HG02885 (cell line): ENCODE measurements around the gene POLR1G.
"Not testable (repeated sequence)": the region's sequence is repeated elsewhere in the genome, so short reads cannot be mapped to it uniquely, and the experiment has no call there.

Source experiments
- ATAC-seq: cut with Tn5 transposase; IDR thresholded peaks from one replicate; pipeline ENCODE4 v1.9.1; 2021; ENCODE audit warnings: mild to moderate bottlenecking; ENCODE audit not compliant: unreplicated experiment, poor library complexity

Gene POLR1G

DNA sequence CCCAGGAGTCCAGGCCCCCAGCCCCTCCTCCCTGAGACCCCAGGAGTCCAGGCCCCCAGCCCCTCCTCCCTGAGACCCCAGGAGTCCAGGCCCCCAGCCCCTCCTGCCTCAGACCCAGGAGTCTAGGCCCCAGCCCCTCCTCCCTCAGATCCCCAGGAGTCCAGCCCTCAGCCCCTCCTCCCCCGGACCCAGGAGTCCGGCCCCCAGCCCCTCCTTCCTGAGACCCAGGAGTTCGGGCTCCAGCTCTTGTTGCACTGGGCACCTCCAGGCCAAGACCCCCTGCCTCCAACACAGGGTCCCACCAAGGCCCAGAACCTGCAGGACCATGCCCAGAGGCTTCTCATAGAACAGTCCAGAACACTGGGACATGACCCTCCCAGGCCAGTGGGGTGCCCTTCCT, 13.5 kb downstream of the POLR1G start:
- no peak for ATAC-seq

DNA sequence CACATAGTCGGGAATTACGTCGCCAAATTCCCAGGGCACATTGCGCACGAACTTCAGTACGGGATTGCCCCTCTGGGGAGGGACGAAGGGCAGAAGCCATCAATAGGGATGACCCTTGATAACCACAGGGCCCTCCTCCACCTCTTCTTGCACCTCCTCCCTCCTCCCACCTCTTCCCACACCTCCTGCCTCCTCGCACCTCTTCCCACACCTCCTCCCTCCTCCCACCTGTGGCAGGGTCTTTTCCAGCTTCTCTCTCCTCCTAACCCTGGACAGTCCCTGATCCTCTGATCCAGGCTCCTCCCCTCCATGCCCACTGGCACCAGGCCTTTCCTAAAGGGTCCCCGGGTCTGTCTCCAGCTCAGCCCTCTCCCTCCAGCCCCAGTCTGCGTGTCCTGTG, 13.9 kb downstream of the POLR1G start:
- no peak for ATAC-seq

DNA sequence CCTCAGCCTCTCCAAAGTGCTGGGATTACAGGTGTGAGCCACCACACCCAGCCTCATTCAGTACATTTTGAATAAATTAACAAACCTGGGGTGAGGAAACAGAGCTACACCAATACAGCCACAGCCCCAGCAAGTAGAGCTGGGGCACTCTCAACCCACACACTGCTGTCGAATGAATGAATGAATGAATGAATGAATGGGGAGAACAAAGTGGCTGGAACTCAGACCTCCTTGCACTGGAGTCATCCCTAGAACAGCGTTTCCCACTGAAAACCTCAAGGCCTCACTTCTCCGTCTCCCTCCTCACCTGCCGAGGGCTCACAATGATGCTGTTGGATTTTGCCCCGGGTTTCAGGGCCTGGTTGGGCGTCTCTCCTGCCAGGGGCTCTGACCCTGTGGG, 14.4 kb downstream of the POLR1G start:
- ATAC-seq = no peak

DNA sequence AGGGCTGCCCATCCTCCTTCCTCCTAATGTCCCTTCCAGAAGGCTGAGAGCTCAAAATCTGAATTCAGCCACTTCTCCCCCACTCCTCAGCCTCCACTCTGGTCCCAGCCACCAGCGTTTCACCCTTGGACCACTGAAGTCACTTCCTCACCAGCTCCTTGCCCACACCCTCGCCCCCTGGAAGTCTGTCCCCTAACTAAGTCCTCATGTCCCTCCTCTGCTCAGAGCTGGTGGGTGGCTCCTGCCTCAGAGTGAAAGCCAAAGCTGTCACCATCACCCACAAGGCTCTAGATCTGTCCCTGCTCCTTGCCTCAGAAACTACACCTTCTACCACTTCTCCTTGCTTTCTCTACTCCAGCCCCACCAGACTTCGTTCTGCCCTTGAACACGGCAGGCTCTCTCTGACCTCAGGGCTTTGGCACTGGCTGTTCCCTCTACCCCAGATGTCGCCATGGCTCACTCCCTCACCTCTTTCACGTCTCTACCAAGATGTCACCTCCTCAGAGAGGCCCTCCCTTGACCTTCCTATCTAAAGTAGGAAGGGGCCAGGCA, 15.6 kb downstream of the POLR1G start:
- ATAC-seq = no peak

DNA sequence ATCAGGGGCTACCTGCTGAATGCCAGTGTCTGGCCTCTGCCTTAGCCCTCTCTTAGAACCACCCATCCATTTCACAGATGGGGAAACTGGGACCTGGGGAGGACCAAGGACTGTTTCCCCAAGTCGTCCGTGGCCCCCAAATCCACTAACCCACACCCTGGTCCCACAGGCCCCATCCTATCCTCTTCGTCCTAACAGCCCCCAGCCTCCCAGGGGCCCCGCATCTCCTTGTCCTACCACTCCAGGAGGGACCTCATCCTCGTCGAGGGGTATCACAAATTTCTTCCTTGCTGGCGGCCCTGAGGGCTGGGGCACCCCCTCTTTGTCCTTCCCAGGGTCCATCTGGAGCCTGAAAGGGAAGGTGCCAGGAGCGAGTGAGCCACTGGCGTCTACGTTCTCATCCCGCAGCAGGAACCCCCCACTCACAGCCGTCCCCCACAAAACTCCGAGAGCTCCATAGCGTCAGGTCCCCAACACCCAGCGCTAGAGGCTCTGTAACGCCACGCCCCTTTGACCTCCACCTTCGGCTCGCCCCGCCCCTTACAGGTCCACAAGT, 16.7 kb downstream of the POLR1G start:
- ATAC-seq = no peak

DNA sequence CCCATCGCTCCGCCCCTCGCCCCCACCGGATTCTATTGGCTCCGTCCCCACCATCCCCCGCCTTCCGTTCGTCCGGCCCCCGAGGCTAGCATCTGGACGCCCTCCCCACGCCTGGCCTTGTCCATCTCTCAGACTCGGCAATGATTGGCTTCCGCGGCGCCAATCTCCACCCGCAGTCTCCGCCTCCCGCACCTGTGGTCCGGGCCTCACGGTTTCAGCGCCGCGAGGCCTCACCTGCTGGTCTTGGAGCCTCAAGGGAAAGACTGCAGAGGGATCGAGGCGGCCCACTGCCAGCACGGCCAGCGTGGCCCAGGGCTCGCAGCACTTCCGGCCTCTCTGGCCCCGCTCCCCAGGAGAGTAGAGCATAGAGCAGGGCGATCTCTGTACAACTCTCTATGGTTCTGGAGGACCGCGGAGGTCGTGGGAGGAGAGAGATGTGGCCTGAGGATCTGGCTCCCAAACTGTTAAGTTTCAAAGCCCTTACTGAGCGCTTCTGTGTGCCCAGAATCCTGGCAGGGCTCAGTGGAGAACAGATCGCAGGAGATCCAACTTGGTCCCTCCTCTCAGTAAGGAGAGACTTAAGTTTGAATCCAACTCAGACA, 17.2 kb downstream of the POLR1G start, which contains the start of gene ERCC1:
TSS of gene ERCC1 (minus strand) at position 329 of the 602 bp plus-strand sequence. CDS start 543 bp downstream, outside the sequence.
- ATAC-seq = peak; percentile 72

DNA sequence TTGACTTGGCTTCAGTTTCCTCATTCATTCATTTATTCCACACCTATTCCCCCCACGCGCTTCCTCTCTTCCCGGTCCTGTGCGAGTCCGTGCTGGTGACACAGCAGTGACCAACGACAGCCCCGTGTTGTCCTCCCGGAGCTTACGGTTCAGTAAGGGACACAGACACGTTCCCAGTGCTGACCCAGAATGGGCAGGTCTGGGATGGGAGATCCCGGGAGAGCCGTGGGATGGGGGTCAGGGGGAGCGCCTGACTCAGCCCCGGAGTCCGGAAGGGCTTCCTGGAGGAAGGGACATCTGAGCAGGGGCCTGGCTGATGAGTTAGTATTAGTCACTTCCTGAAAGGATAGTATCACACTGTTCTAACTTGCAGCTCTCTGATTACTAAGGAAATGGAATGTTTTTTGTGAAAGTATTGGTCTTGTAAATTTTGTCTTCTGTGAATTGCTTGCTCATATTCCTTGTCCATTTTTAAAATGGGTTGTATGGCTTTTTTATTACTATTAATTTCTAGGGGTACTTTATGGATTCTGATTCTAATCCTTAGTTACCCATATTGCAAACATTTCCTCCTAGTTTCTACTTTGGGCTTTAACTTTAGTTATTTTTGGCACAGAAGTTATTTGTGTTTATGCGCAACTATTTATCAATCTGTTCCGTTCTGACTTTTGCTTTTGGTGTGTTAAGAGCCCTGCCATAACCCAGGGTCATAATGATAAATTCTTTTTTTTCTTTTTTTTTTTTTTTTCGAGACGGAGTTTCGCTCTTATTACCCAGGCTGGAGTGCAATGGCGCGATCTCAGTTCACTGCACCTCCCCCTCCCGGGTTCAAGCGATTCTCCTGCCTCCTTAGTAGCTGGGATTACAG, 18.0 kb downstream of the POLR1G start:
- peak; percentile 5 for ATAC-seq

DNA sequence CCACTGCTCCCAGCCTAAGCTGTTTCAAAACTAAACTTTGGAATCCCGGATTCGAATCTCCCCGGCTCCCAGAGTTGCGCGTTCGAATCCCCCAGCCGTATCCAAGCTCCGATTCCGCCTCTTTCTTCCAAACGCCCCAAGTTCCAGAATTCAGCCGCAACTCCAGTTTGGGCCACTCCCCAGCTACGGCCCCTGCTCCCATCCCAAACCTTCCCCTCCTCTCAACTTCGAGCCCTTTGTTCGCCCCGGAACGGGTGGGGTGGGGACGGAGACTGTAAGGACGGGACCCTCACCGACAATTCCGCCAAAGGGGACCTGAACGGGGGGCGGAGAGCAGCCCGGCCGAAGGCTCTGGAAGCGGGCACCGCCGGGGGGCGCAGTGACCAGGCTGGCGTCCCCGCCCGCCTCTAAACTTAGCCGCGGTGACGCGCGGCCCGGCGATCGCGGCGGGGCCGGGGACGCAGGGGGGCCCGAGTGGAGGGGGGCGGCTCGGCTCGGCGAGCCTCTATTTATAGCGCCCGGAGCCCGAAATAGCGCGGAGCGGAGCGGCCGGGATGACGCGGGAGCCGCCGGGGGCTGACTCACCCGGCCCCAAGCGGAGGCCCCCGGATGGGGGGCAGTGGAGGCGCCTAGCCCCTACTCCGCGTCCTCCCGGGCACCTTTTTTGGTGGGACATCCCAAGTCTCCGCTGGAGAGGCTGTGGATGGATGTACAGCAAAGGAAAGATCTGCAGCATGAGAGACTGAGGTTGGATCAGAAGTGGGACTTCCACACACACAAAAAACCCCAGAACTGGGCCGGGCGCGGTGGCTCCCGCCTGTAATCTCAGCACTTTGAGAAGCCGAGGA, 22.2 kb downstream of the POLR1G start:
- no peak for ATAC-seq

DNA sequence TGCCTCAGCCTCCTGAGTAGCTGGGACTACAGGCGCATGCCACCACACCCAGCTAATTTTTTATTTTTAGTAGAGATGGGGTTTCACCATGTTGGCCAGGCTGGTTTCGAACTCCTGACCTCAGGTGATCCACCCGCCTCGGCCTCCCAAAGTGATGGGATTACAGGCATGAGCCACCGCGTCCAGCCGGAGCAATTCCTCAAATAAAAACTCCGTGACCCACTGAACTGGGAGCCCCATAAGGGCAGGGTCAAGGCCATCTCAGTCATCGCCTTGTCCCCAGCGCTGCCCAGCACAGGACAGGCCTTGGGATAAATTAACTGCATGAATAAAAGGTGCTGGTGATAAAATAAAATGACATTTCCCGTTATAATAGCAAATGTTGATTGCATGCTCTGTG, 23.5 kb downstream of the POLR1G start:
- not testable (repeated sequence) for ATAC-seq

DNA sequence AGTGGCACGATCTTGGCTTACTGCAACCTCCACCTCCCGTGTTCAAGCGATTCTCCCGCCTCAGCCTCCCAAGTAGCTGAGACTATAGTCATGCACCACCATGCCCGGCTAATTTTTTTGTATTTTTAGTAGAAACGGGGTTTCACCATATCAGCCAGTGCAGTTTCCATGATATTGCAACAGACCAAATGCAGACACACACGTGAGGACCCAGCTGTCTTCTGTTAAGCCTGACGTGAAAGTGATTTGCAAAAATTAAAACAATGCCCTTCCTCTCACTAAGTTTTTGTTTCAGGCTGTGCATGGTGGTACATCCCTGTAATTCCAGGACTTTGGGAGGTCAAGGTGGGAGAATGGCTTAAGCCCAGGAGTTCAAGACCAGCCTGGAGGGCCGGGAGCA, 24.6 kb downstream of the POLR1G start:
- ATAC-seq = not testable (repeated sequence)

DNA sequence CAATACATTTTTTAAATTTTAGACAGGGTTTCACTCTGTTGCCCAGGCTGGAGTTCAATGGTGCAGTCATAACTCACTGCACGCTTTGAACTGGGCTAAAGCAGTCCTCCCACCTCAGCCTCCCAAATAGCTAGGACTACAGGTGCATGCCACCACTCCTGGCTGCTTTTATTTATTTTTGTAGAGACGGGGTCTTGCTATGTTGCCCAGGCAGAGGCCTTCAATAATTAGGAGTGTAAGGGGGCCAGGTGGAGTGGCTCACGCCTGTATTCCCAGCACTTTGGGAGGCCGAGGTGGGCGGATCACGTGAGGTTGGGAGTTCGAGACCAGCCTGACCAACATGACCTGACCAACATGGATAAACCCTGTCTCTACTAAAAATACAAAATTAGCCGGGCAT, 26.1 kb downstream of the POLR1G start:
- not testable (repeated sequence) for ATAC-seq

DNA sequence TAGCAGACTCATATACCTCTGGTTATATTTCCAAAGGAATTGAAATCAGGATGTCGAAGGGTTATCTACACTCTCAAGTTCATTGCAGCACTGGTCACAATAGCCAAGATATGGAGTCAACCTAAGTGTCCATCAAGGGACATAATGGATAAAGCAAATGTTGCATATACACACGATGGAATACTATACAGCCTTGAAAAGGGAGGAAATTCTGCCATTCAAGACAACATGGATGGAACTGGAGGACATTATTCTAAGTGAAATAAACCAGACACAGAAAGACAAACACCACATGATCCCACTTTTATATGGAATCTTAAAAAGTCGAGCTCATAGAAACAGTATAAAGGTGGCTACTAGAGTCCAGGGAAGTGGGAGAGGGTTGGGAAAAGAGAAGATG, 30.9 kb downstream of the POLR1G start:
- no peak for ATAC-seq

DNA sequence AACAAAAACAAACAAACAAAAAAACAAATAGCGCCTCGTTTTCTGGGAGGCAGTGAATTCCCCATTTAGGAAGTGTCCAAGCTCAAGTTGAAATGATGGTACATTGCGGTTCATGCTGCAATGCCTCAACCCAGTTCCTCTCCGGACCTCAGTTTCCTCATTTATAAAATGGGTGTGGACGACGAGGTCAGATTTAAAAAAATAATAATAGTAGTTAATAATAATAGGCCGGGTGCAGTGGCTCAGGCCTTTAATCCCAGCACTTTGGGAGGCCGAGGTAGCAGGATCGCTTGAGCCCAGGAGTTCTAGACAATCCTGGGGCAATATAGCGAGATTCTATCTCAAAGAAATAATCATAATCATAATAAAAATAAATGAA, 32.7 kb downstream of the POLR1G start:
- ATAC-seq = no peak

DNA sequence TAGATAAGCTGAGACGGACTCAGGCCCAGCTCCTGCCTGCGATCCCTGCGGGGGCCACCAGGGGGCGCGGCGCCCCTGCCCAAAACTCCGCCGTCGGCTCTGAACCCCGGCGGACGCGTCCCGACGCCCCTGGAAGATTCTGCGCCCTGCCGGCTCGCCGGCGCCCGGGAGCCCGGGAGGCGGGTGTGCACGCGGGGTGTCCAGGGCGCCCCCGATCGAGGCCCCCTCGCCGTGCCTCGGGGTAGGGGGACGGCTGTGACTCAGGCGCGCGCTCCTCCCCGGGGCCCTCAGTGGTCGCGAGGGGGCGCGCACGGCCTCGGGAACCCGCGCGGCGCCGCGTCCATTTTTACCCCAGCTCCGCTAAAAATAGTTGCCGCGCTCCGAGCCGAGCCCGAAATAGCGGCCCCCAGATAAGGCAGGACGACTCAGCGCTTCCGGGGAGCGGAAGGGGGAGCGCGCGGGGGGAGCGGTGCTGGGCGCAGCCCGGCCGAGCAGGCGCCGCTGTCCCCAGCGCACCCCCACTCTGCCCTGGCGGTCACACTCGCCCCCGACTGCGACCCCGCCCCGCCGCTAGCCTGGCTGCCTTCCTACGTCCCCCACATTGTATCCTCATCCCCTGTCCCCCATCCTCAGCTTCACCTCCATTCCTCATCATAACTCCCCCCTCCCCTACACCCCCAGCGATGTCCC, 33.3 kb downstream of the POLR1G start:
- peak; percentile 71 for ATAC-seq

DNA sequence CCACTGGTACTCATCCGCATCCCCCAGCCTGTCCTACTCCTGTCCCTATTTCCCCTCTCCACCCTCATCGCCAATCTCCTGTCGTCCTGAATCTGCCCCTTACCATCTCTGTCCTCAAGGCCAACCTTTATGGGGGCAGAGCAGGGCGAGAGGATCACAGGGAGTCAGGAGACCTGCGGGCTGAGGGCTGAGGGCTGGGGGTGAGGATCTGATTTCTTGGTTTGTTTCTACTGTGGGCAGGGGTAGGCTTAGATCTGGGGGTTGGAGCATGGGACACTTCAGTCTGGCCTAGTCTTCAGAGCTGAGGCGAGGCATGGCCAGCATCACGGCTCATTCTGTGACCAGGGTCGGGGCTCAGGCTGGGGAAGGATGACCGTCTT, 33.8 kb downstream of the POLR1G start:
- no peak for ATAC-seq

DNA sequence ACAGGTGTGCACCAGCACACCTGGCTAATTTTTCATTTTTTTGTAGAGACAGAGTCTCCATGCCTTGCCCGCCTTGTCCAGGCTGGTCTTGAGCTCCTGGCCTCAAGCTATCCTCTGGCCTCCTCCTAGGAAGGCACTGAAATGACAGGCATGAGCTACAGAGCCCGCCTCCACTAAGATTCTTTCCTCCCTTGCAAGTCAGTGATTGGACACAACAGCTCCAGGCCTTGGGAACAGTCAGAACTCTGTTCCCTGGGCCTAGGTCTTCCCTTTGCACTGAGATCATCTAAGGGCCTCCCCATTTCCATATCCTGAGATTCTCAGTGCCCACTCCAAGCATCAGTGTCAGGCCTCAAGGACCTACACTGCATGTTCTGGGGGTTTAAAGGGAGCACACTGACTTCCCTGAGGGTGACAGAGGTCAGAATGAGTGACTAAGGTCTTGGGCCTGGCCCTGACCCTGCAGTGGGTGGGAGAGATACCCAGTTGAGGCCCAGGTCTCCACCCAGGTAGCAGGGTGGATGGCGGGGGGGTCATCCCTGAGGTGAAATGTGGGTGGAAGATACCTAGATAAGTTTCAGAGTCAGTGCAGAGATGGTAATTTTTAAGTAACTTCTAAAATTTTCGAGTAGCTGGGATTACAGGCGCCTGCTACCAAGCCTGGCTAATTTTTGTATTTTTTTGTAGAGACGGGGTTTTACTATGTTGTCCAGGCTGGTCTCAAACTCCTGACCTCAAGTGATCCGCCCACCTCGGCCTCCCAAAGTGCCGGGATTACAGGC, 34.6 kb downstream of the POLR1G start:
- no peak for ATAC-seq

DNA sequence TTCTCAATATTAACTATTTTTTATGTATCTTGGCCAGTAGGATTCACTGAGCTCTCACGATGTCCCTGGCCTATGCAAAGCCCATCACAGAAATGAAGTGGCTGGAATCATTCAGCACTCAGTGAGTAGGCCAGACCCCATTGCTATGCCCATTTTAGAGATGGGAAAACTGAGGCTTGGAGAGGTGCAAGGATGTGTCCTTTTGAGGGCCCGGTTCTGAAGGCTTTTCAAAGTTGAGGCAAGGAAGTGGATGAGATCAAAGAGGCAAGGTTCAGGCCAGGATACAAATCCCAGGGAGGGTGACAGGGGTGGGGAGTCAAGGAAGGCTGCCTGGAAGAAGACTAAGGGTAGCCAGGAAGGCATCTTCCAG, 35.9 kb downstream of the POLR1G start:
- ATAC-seq = no peak

DNA sequence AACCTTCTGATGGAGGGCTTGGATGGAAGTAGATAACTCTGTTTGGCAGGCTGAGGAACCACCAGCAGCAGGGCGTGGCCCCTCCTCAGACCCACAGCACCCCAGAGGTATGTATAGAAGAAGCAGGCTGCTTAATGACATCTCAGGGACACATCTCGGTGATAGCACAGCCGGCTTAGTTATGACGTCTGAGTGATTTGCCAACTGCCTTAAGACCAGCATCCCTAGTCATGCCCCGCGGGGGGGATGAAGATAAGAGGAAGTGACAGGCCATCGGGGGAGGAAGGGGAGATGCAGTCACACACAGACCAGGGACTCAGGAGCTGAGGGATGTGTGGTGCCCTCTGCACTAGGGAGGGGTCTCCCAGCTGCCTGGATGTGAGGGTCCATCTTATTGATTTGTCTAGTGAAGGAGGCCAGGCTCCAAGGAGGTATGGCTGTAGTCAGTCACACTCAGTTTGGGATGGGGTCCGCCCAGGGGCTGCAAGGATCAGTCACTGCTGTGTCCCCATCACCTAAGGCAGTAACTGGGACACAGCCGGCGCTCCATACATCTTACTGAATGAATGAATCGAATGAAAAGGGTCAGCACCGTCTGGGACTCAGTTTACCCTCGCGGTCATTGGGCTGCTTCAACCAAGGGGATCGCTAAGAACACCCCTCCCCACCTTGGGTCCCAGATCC, 36.5 kb downstream of the POLR1G start:
- ATAC-seq = no peak
